PFSK-1 (cell line): ENCODE data around the gene PIEZO2.

Experiments used
- FOXP2 ChIP-seq: optimal IDR thresholded peaks from 2 replicates; pipeline ENCODE3; 2011; ENCODE audit warnings: borderline replicate concordance, control low read depth, inconsistent platforms; ENCODE audit not compliant: insufficient read depth; ENCODE audit errors: extremely low read length, extremely low read depth
- POLR2AphosphoS5 ChIP-seq: IDR thresholded peaks from 2 replicates; pipeline ENCODE4 v1.6.1; 2012; ENCODE audit warnings: low read depth, mild to moderate bottlenecking, control low read depth, low read length, moderate library complexity
- SIN3A ChIP-seq: IDR thresholded peaks from 2 replicates; pipeline ENCODE4 v1.6.1; 2012; ENCODE audit warnings: mild to moderate bottlenecking, low read length, moderate library complexity, borderline replicate concordance; ENCODE audit not compliant: insufficient read depth
- TAF1 ChIP-seq: IDR thresholded peaks from 2 replicates; pipeline ENCODE4 v1.6.1; 2012; ENCODE audit warnings: low read length, control low read depth, borderline replicate concordance; ENCODE audit not compliant: insufficient read depth
- TF ChIP-seq, protein P1 (sequence below), 2 experiments: IDR thresholded peaks; 2 replicates each; pipeline versions ENCODE4 v1.6.1 to v1.8.0; 2011 to 2012; ENCODE audit warnings: low read depth in 2 of 2, low read length in 2 of 2, control low read depth in 1 of 2, inconsistent platforms in 1 of 2, mild to moderate bottlenecking in 1 of 2, moderate library complexity in 1 of 2; ENCODE audit not compliant: insufficient read depth in 1 of 2

Gene PIEZO2

DNA sequence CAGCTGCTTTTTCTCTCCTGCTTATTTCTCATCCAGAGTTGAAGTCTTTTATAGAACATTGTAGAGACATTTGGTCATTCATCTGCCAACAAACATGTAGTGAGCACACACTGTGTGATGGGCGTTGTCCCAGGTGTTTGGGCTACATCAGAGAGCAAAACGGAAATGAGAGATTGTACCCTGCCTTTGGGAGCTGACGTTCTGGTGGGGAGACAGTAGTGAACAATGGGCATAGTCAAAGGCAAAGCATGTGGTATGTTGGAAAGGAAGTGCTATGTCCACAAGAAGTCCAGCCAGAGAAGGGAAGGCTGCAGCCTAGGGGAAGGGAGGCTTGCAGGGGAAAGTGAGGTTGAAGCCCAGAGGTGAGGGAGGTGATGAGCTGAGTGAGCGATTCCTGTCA lies 78.1 kb downstream of the PIEZO2 start:
- TF ChIP-seq POLR2AphosphoS5 (no peak), SIN3A (no peak)

DNA sequence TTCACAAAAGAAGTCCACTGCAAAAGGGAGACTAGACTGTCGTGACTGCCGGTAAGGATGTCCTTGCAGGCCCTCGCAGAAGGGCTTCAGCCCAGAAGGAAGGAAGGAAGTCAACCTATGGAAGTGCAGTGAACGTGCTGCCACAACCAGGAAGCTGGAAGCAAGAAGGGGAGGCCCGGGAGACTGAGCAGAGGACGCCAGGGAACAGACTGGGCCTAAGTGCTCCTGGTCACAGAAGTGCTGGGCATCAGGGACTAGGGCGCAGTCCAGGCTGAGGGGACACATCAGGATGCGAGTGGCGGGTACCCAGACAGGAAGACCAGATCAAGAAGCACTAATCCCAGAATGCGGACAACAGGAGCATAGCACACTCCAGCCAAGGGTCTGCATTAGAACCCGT lies 78.8 kb downstream of the PIEZO2 start:
- TF ChIP-seq SIN3A (no peak), FOXP2 (no peak), TAF1 (no peak), POLR2AphosphoS5 (no peak)
- TF ChIP-seq, protein P1, sequence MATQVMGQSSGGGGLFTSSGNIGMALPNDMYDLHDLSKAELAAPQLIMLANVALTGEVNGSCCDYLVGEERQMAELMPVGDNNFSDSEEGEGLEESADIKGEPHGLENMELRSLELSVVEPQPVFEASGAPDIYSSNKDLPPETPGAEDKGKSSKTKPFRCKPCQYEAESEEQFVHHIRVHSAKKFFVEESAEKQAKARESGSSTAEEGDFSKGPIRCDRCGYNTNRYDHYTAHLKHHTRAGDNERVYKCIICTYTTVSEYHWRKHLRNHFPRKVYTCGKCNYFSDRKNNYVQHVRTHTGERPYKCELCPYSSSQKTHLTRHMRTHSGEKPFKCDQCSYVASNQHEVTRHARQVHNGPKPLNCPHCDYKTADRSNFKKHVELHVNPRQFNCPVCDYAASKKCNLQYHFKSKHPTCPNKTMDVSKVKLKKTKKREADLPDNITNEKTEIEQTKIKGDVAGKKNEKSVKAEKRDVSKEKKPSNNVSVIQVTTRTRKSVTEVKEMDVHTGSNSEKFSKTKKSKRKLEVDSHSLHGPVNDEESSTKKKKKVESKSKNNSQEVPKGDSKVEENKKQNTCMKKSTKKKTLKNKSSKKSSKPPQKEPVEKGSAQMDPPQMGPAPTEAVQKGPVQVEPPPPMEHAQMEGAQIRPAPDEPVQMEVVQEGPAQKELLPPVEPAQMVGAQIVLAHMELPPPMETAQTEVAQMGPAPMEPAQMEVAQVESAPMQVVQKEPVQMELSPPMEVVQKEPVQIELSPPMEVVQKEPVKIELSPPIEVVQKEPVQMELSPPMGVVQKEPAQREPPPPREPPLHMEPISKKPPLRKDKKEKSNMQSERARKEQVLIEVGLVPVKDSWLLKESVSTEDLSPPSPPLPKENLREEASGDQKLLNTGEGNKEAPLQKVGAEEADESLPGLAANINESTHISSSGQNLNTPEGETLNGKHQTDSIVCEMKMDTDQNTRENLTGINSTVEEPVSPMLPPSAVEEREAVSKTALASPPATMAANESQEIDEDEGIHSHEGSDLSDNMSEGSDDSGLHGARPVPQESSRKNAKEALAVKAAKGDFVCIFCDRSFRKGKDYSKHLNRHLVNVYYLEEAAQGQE (IDR thresholded peaks at IDR 0.05; ENCODE audit: insufficient read depth in 1 of 2, low read depth in 2 of 2, low read length in 2 of 2): no peak

DNA sequence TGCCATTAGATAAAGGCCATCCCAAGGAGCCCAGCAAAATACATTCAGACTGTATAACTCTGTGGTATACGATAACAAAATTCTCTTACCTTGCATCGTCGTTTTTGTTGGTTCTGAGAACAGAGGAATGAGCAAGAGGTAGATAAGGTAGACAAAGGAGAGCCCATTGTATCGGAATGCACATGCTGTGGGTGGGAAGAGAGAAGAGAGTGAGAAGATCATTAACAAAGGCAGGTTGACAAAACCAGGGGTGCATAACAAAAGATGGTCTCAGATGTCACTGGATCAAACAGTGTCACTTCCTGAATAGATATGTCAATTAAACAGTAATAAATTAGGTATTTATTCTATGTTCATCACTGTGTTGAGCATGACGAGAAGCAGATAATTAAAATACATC lies 83.3 kb downstream of the PIEZO2 start:
- TF ChIP-seq, protein P1 (IDR thresholded peaks at IDR 0.05; ENCODE audit: insufficient read depth in 1 of 2, low read depth in 2 of 2, low read length in 2 of 2): no peak
- no peak for TF ChIP-seq POLR2AphosphoS5
- no peak for TF ChIP-seq TAF1
- TF ChIP-seq FOXP2: no peak

DNA sequence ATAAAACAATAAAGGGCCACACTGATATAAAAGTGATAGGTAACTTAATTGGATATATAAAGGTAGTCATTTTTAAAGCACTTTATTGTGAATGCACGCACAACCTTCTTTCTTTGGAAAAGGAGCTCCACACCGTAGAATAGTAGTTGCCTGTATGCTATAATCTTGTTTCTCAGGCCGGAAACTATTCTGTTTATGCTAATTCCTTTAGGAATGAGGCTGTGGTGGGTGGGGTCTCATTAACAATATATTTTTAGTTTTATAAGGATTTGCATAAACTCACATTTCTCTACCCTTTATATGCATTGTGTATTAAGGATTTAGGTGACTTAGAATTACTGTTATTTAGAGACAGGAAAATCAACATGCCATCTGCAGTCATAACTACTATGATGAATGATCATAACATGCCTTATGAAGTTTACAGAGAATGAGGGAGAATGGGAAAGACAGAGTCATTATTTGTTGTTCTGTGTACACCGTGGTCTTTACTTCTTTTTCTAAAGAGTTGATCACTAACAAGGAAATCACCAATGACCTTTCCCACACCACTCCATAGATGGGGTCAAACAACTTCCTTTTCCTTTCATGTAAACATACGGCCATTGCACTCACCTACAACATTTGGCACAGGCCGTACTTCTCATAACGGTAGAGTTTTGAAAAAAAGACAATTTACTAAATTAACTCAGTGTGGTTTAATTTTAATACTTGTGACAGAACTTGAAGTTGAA lies 84.5 kb downstream of the PIEZO2 start:
- TF ChIP-seq, protein P1 (IDR thresholded peaks at IDR 0.05; ENCODE audit: insufficient read depth in 1 of 2, low read depth in 2 of 2, low read length in 2 of 2): no peak
- TF ChIP-seq TAF1 (no peak), FOXP2 (no peak), POLR2AphosphoS5 (no peak), SIN3A (no peak)

DNA sequence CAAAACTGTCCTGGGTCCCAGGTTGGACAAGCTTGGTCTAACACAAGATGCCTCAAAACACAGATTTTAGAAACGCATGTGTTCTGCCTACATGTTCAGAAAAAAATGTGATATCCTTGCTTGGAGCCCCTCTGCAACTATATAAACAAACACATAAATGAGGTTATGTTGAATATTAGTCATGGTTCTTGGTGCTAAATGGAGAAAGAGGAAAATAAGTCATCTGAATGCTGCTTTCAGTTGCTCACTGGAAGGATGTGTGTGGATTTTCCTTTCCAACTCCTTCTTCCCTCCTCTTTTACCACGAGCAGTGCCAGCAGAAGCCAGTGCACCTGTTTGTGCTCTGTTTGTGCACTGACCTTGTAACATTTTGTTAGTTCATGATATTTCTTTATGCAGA lies 85.3 kb downstream of the PIEZO2 start:
- no peak for TF ChIP-seq TAF1
- TF ChIP-seq POLR2AphosphoS5: no peak
- TF ChIP-seq FOXP2: no peak
- no peak for TF ChIP-seq SIN3A
- TF ChIP-seq, protein P1 (IDR thresholded peaks at IDR 0.05; ENCODE audit: insufficient read depth in 1 of 2, low read depth in 2 of 2, low read length in 2 of 2): no peak
